ENCODE results near the gene USH2A.

- TF ChIP-seq CTCF (IDR thresholded peaks at IDR 0.05): no peak
- TF ChIP-seq POLR2A (IDR thresholded peaks at IDR 0.05): no peak
Measured at GRCh38 chr1:215776336-215776735, 646.9 kb downstream of the USH2A start.
